ENCODE data around the gene SHOC2.
A peak's percentile ranks its signal among the peaks of the same experiment; 100 is the strongest.

The SHOC2 gene

DNA sequence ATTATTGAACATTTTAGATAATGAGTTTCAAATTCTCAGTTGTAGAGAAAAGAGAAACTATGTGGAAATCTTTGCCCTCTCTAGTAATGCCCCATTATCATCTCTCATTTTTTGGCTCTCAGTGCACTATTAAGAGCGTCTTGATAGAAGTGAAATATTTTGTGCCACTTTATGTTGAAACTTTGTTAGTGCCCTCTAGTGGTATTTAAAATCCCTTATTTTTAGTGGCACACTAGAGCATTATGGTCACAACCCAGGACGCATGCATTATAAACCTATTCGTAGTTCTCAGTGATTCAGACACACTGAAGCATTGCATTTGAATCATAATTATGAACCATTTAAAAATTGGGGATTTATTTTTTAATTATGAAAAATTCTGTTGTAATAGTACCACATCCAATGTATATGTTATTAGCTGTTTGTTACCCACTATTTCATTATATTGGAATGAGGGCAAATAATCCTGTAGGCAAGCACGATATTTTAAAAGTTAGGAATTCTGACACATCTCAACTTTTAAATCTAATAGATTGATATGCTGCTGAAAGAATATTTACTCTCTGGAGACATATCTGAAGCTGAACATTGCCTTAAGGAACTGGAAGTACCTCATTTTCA lies 25.7 kb upstream of the SHOC2 start:
- Histone ChIP-seq H3K14ac (ENCODE audit: low read length in 2 of 2) (no peak overlapping the region), H3K9ac (ENCODE audit: low read length) (no peak overlapping the region), H2BK5ac (ENCODE audit: low read depth, low read length, poor library complexity, severe bottlenecking) (no peak overlapping the region), H2AK5ac (ENCODE audit: low read length, severe bottlenecking) (no peak overlapping the region), H2AFZ (ENCODE audit: low read depth, low read length) (no peak overlapping the region), H2BK12ac (ENCODE audit: low read length in 2 of 2) (no peak overlapping the region), H3K9me3 (ENCODE audit: control insufficient read depth, low read length) (no peaks in the 10 kb centered on the region), H4K8ac (ENCODE audit: low read length) (no peak overlapping the region), H3K79me1 (replicated peaks; ENCODE audit: low read length, poor library complexity, severe bottlenecking) (peaks cover 5% of the 10 kb centered on the region), H3K4me3 (ENCODE audit: insufficient read depth in 1 of 2, low read depth in 1 of 2, low read length in 2 of 2) (no peak overlapping the region), H2BK120ac (ENCODE audit: low read depth, low read length) (no peak overlapping the region), H3K18ac (ENCODE audit: low read depth in 1 of 2, low read length in 2 of 2) (no peak overlapping the region), H3K23ac (ENCODE audit: low read length in 2 of 2) (no peak overlapping the region), H3K4me2 (ENCODE audit: low read length, poor library complexity, severe bottlenecking) (no peak overlapping the region), H2BK15ac (ENCODE audit: low read depth, poor library complexity, severe bottlenecking) (no peak overlapping the region), H3K27ac (ENCODE audit: low read length, poor library complexity, severe bottlenecking) (no peak overlapping the region), H3K36me3 (ENCODE audit: control insufficient read depth in 1 of 2, insufficient read depth in 2 of 2, low read depth in 1 of 2, low read length in 2 of 2) (peaks cover 0 to 96% of the 10 kb centered on the region in 2 experiments), H3K4me1 (ENCODE audit: control insufficient read depth, insufficient read depth, low read depth, low read length) (no peaks in the 10 kb centered on the region), H3K4ac (ENCODE audit: low read depth in 1 of 2, low read length in 2 of 2) (no peak overlapping the region), H3K27me3 (ENCODE audit: control insufficient read depth in 1 of 2, insufficient read depth in 1 of 2, low read length in 2 of 2) (no peaks in the 10 kb centered on the region), H4K91ac (ENCODE audit: low read length) (no peak overlapping the region)
- DNase-seq = peak; percentile 57
- WGBS = no CpG with 5 or more reads among the region's 4 CpGs

DNA sequence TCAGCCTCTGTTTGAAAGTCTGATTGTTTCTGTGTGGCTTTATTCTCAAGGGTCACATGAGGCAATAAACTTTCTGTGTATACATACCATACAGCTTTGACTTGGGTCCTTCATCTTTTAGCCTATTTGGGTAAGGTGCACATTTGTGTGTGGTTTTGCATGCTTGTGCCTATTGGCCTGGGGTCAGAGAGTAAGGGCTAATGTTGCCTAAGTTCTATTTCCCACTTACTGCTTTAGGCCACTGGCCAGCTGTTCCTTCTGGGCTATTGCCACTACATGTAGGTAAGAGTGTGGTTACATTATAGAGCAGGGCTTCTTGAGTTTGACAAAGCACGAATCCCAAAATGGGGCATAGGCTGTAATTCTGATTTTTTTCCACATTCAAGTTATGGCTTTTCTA lies 22.2 kb upstream of the SHOC2 start:
- H3K9me3 ChIP-seq (ENCODE audit: control insufficient read depth, low read length) = no peaks in the 10 kb centered on the region
- H3K9ac ChIP-seq (ENCODE audit: low read length) = no peak overlapping the region
- H3K4me2 ChIP-seq (ENCODE audit: low read length, poor library complexity, severe bottlenecking) = no peak overlapping the region
- H3K79me1 ChIP-seq (replicated peaks; ENCODE audit: low read length, poor library complexity, severe bottlenecking) = peaks cover 5% of the 10 kb centered on the region
- no peaks in the 10 kb centered on the region for H3K4me1 ChIP-seq (ENCODE audit: control insufficient read depth, insufficient read depth, low read depth, low read length)
- H3K27ac ChIP-seq (ENCODE audit: low read length, poor library complexity, severe bottlenecking) = no peak overlapping the region
- peaks cover 3 to 97% of the 10 kb centered on the region in 2 experiments for H3K36me3 ChIP-seq (ENCODE audit: control insufficient read depth in 1 of 2, insufficient read depth in 2 of 2, low read depth in 1 of 2, low read length in 2 of 2)
- no peak for DNase-seq
- H3K27me3 ChIP-seq (ENCODE audit: control insufficient read depth in 1 of 2, insufficient read depth in 1 of 2, low read length in 2 of 2) = no peaks in the 10 kb centered on the region
- WGBS = no CpG with 5 or more reads among the region's 1 CpG
- no peak overlapping the region for H2BK5ac ChIP-seq (ENCODE audit: low read depth, low read length, poor library complexity, severe bottlenecking)
- H3K4me3 ChIP-seq (ENCODE audit: insufficient read depth in 1 of 2, low read depth in 1 of 2, low read length in 2 of 2) = no peak overlapping the region
- H2BK120ac ChIP-seq (ENCODE audit: low read depth, low read length) = no peak overlapping the region
- no peak overlapping the region for H2AK5ac ChIP-seq (ENCODE audit: low read length, severe bottlenecking)
- no peak overlapping the region for H4K91ac ChIP-seq (ENCODE audit: low read length)
- no peak overlapping the region for H3K4ac ChIP-seq (ENCODE audit: low read depth in 1 of 2, low read length in 2 of 2)
- H3K23ac ChIP-seq (ENCODE audit: low read length in 2 of 2) = no peak overlapping the region
- no peak overlapping the region for H3K18ac ChIP-seq (ENCODE audit: low read depth in 1 of 2, low read length in 2 of 2)
- no peak overlapping the region for H2BK12ac ChIP-seq (ENCODE audit: low read length in 2 of 2)
- H4K8ac ChIP-seq (ENCODE audit: low read length) = no peak overlapping the region
- no peak overlapping the region for H2AFZ ChIP-seq (ENCODE audit: low read depth, low read length)
- H2BK15ac ChIP-seq (ENCODE audit: low read depth, poor library complexity, severe bottlenecking) = no peak overlapping the region
- no peak overlapping the region for H3K14ac ChIP-seq (ENCODE audit: low read length in 2 of 2)

DNA sequence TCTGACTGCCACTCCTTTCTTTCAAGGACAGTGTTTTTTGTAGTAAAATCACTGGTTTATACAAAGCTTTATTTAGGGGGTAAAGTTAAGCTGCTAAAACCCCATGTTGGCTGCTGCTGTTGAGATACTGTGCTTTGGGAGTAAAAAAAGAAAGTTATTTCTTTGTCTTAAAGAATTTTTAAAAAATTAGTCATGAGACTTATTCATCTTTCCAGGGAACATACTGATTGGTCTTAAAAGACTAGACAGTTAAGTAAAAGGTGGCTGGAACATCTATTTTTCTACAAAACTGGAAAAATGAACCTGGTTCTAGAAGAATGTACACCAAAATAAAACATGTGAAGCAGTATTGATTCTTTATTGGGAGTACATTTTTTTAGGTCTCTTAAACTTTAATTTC lies 21.0 kb upstream of the SHOC2 start:
- no peaks in the 10 kb centered on the region for H3K4me1 ChIP-seq (ENCODE audit: control insufficient read depth, insufficient read depth, low read depth, low read length)
- no peak overlapping the region for H2BK120ac ChIP-seq (ENCODE audit: low read depth, low read length)
- H2BK12ac ChIP-seq (ENCODE audit: low read length in 2 of 2) = no peak overlapping the region
- no peak overlapping the region for H3K4ac ChIP-seq (ENCODE audit: low read depth in 1 of 2, low read length in 2 of 2)
- H2BK15ac ChIP-seq (ENCODE audit: low read depth, poor library complexity, severe bottlenecking) = no peak overlapping the region
- H3K79me1 ChIP-seq (replicated peaks; ENCODE audit: low read length, poor library complexity, severe bottlenecking) = peaks cover 9% of the 10 kb centered on the region
- peaks cover 6 to 90% of the 10 kb centered on the region in 2 experiments for H3K36me3 ChIP-seq (ENCODE audit: control insufficient read depth in 1 of 2, insufficient read depth in 2 of 2, low read depth in 1 of 2, low read length in 2 of 2)
- no peaks in the 10 kb centered on the region for H3K27me3 ChIP-seq (ENCODE audit: control insufficient read depth in 1 of 2, insufficient read depth in 1 of 2, low read length in 2 of 2)
- no peak overlapping the region for H2BK5ac ChIP-seq (ENCODE audit: low read depth, low read length, poor library complexity, severe bottlenecking)
- no peaks in the 10 kb centered on the region for H3K9me3 ChIP-seq (ENCODE audit: control insufficient read depth, low read length)
- H3K23ac ChIP-seq (ENCODE audit: low read length in 2 of 2) = no peak overlapping the region
- no peak overlapping the region for H2AK5ac ChIP-seq (ENCODE audit: low read length, severe bottlenecking)
- no peak overlapping the region for H3K27ac ChIP-seq (ENCODE audit: low read length, poor library complexity, severe bottlenecking)
- H3K4me3 ChIP-seq (ENCODE audit: insufficient read depth in 1 of 2, low read depth in 1 of 2, low read length in 2 of 2) = no peak overlapping the region
- peak overlapping the region; percentile 41 for H3K9ac ChIP-seq (ENCODE audit: low read length)
- H2AFZ ChIP-seq (ENCODE audit: low read depth, low read length) = no peak overlapping the region
- no peak overlapping the region for H3K4me2 ChIP-seq (ENCODE audit: low read length, poor library complexity, severe bottlenecking)
- no peak overlapping the region for H4K91ac ChIP-seq (ENCODE audit: low read length)
- H3K14ac ChIP-seq (ENCODE audit: low read length in 2 of 2) = no peak overlapping the region
- H4K8ac ChIP-seq (ENCODE audit: low read length) = no peak overlapping the region
- no peak overlapping the region for H3K18ac ChIP-seq (ENCODE audit: low read depth in 1 of 2, low read length in 2 of 2)
- DNase-seq = no peak

DNA sequence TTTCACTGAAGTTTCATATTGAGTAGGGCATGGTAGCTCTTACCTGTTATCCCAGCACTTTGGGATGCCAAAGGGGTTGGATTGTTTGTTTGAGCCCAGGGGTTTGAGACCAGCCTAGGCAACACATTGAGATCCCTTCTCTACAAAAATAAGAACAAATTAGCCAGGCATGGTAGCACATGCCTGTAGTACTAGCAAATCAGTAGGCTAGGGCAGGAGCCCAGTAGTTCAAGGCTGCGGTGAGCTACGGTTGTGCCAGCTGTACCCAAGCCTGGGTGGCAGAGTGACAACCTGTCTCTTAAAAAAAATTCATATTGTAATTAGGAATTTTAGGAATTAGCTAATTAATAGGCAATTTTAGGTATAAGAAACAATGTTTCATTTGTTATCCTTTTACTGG lies 18.4 kb upstream of the SHOC2 start:
- Histone ChIP-seq H3K18ac (ENCODE audit: low read depth in 1 of 2, low read length in 2 of 2) (no peak overlapping the region), H2BK120ac (ENCODE audit: low read depth, low read length) (no peak overlapping the region), H2AK5ac (ENCODE audit: low read length, severe bottlenecking) (no peak overlapping the region), H2BK12ac (ENCODE audit: low read length in 2 of 2) (no peak overlapping the region), H3K23ac (ENCODE audit: low read length in 2 of 2) (no peak overlapping the region), H3K14ac (ENCODE audit: low read length in 2 of 2) (no peak overlapping the region), H3K9me3 (ENCODE audit: control insufficient read depth, low read length) (no peaks in the 10 kb centered on the region), H3K4me3 (ENCODE audit: insufficient read depth in 1 of 2, low read depth in 1 of 2, low read length in 2 of 2) (no peak overlapping the region), H3K27ac (ENCODE audit: low read length, poor library complexity, severe bottlenecking) (no peak overlapping the region), H4K91ac (ENCODE audit: low read length) (no peak overlapping the region), H3K4me2 (ENCODE audit: low read length, poor library complexity, severe bottlenecking) (no peak overlapping the region), H4K8ac (ENCODE audit: low read length) (no peak overlapping the region), H2BK5ac (ENCODE audit: low read depth, low read length, poor library complexity, severe bottlenecking) (no peak overlapping the region), H3K4ac (ENCODE audit: low read depth in 1 of 2, low read length in 2 of 2) (no peak overlapping the region), H3K27me3 (ENCODE audit: control insufficient read depth in 1 of 2, insufficient read depth in 1 of 2, low read length in 2 of 2) (no peaks in the 10 kb centered on the region), H3K9ac (ENCODE audit: low read length) (no peak overlapping the region), H3K4me1 (ENCODE audit: control insufficient read depth, insufficient read depth, low read depth, low read length) (no peaks in the 10 kb centered on the region), H2AFZ (ENCODE audit: low read depth, low read length) (no peak overlapping the region), H2BK15ac (ENCODE audit: low read depth, poor library complexity, severe bottlenecking) (no peak overlapping the region), H3K36me3 (ENCODE audit: control insufficient read depth in 1 of 2, insufficient read depth in 2 of 2, low read depth in 1 of 2, low read length in 2 of 2) (peaks cover 7 to 81% of the 10 kb centered on the region in 2 experiments), H3K79me1 (replicated peaks; ENCODE audit: low read length, poor library complexity, severe bottlenecking) (peaks cover 10% of the 10 kb centered on the region)
- WGBS = 100% methylated on average over 2 of the region's 2 CpGs
- no peak for DNase-seq

Measured in mesenchymal stem cell (in vitro differentiated cells and primary cell).